Loucy (cell line): Measurements from ENCODE around the gene BACH2.

Source experiments
- H2AFZ ChIP-seq: fragments of 200-600 bp; sonication (generic); 2 replicates; pipeline ENCODE4 v1.6.0; 2016; ENCODE audit warnings: antibody characterized with exemption, mild to moderate bottlenecking, low read length, moderate library complexity
- H3F3A ChIP-seq: fragments of 200-600 bp; 2 replicates; pipeline ENCODE4 v1.6.0; 2016; ENCODE audit warnings: antibody characterized with exemption, low read depth, mild to moderate bottlenecking
- H3K27me3 ChIP-seq: fragments of 200-600 bp; sonication (generic); 2 replicates; pipeline ENCODE4 v1.6.1; 2014; ENCODE audit warnings: low read length, mild to moderate bottlenecking; ENCODE audit not compliant: insufficient read depth, poor library complexity, severe bottlenecking
- H3K36me3 ChIP-seq: fragments of 200-600 bp; sonication (generic); 2 replicates; pipeline ENCODE4 v1.6.1; 2016; ENCODE audit warnings: low read length; ENCODE audit not compliant: insufficient read depth
- H3K4me1 ChIP-seq: fragments of 200-600 bp; sonication (generic); 2 replicates; pipeline ENCODE4 v1.5.1; 2014; ENCODE audit warnings: low read length, mild to moderate bottlenecking; ENCODE audit not compliant: insufficient read depth, poor library complexity, severe bottlenecking
- H3K4me2 ChIP-seq: fragments of 200-600 bp; sonication (generic); 2 replicates; pipeline ENCODE4 v1.6.0; 2014; ENCODE audit warnings: antibody characterized with exemption, low read length, low read depth, mild to moderate bottlenecking; ENCODE audit not compliant: poor library complexity, severe bottlenecking
- H3K4me3 ChIP-seq: fragments of 200-600 bp; sonication (generic); 2 replicates; pipeline ENCODE4 v1.5.1; 2014; ENCODE audit warnings: low read length, mild to moderate bottlenecking, mixed read lengths; ENCODE audit not compliant: poor library complexity, severe bottlenecking
- H3K79me2 ChIP-seq: fragments of 200-600 bp; sonication (generic); 2 replicates; pipeline ENCODE4 v1.6.1; 2014; ENCODE audit warnings: low read length; ENCODE audit not compliant: insufficient read depth
- H3K9ac ChIP-seq: fragments of 200-600 bp; sonication (generic); 2 replicates; pipeline ENCODE4 v1.6.0; 2014; ENCODE audit warnings: mild to moderate bottlenecking, low read depth, low read length, moderate library complexity; ENCODE audit not compliant: poor library complexity, severe bottlenecking
- H3K9me2 ChIP-seq: fragments of 200-600 bp; sonication (generic); replicated peaks from 2 replicates; pipeline ENCODE4 v1.6.1; 2016; ENCODE audit warnings: low read depth, low read length, mixed read lengths
- H3K9me3 ChIP-seq: fragments of 200-600 bp; sonication (generic); 2 replicates; pipeline ENCODE4 v1.6.1; 2014; ENCODE audit warnings: mild to moderate bottlenecking, antibody characterized with exemption, low read length, low read depth; ENCODE audit not compliant: insufficient read depth
- H4K20me1 ChIP-seq: fragments of 200-600 bp; sonication (generic); 2 replicates; pipeline ENCODE4 v1.6.0; 2014; ENCODE audit warnings: antibody characterized with exemption, low read length, mild to moderate bottlenecking; ENCODE audit not compliant: insufficient read depth, poor library complexity, severe bottlenecking
- CTCF ChIP-seq: fragments of 200-600 bp; sonication (generic); conservative IDR thresholded peaks from 2 replicates; pipeline ENCODE4 v1.5.1; 2014; ENCODE audit warnings: mild to moderate bottlenecking, antibody characterized with exemption, low read length
- EZH2phosphoT487 ChIP-seq: fragments of 200-600 bp; IDR thresholded peaks from 2 replicates; pipeline ENCODE4 v1.6.1; 2018; ENCODE audit warnings: antibody characterized with exemption, mild to moderate bottlenecking, moderate library complexity, borderline replicate concordance

The BACH2 gene

GRCh38 chr6:90151576-90152422 is 144.8 kb downstream of the BACH2 start:
- Histone ChIP-seq H3K27me3 (no peaks in the 10 kb centered on the region), H3K36me3 (peaks cover 7% of the 10 kb centered on the region; the same call in 1 of the 2 replicates), H3K9me3 (no peaks in the 10 kb centered on the region), H3K4me3 (no peak overlapping the region), H2AFZ (no peak overlapping the region), H4K20me1 (no peaks in the 10 kb centered on the region), H3F3A (no peaks in the 10 kb centered on the region), H3K4me2 (no peak overlapping the region), H3K4me1 (peaks cover 30% of the 10 kb centered on the region), H3K79me2 (peaks cover 73% of the 10 kb centered on the region), H3K9me2 (no peaks in the 10 kb centered on the region), H3K9ac (no peak overlapping the region)
- TF ChIP-seq CTCF (no peak), EZH2phosphoT487 (no peak)

- Histone ChIP-seq H3K4me2 (no peak overlapping the region), H3K27me3 (no peaks in the 10 kb centered on the region), H3K4me3 (no peak overlapping the region), H3K36me3 (peaks cover 7% of the 10 kb centered on the region; the same call in 1 of the 2 replicates), H3K9ac (no peak overlapping the region), H3K4me1 (peaks cover 15% of the 10 kb centered on the region), H4K20me1 (no peaks in the 10 kb centered on the region), H3F3A (no peaks in the 10 kb centered on the region), H3K9me2 (no peaks in the 10 kb centered on the region), H3K79me2 (peaks cover 58% of the 10 kb centered on the region; the same call in 1 of the 2 replicates), H2AFZ (no peak overlapping the region), H3K9me3 (no peaks in the 10 kb centered on the region)
- TF ChIP-seq EZH2phosphoT487: no peak
- TF ChIP-seq CTCF: no peak
Observed at GRCh38 chr6:90149280-90149679, 147.4 kb downstream of the BACH2 start.

GRCh38 chr6:90148867-90149266 is 147.8 kb downstream of the BACH2 start:
- Histone ChIP-seq H3K79me2 (peaks cover 58% of the 10 kb centered on the region; the same call in 1 of the 2 replicates), H3K36me3 (peaks cover 7% of the 10 kb centered on the region; the same call in 1 of the 2 replicates), H3F3A (no peaks in the 10 kb centered on the region), H2AFZ (no peak overlapping the region), H3K27me3 (no peaks in the 10 kb centered on the region), H3K9me3 (no peaks in the 10 kb centered on the region), H3K9ac (no peak overlapping the region), H3K4me2 (no peak overlapping the region), H3K9me2 (no peaks in the 10 kb centered on the region), H4K20me1 (no peaks in the 10 kb centered on the region), H3K4me1 (peaks cover 11% of the 10 kb centered on the region), H3K4me3 (no peak overlapping the region)
- TF ChIP-seq EZH2phosphoT487 (no peak), CTCF (no peak)
